Sigmoid colon (tissue), 4 donors: ENCODE data around the gene AP4B1.

Experiments
- CTCF ChIP-seq, 4 experiments: fragments of 450-650 bp in 3 of 4; fragments of 200-600 bp in 1 of 4; IDR thresholded peaks; one replicate each; pipeline ENCODE4 v1.5.1; 2016 to 2019; ENCODE audit warnings: antibody characterized with exemption in 4 of 4, mild to moderate bottlenecking in 3 of 4, moderate library complexity in 2 of 4
- POLR2AphosphoS5 ChIP-seq, 4 donors: sonication (generic); formaldehyde crosslinking; IDR thresholded peaks; one replicate each; pipeline ENCODE4 v1.6.1; 2017; ENCODE audit warnings: antibody characterized with exemption in 4 of 4

GRCh38 chr1:113943028-113943811 lies 38.6 kb upstream of the AP4B1 start:
- TF ChIP-seq CTCF (IDR thresholded peaks at IDR 0.05) (no peak), POLR2AphosphoS5 (IDR thresholded peaks at IDR 0.05) (peak in 1 of 4 donors; percentile 33)
